A549 (cell line): Measurements from ENCODE around the gene VSTM2B. TPM values are rescaled to one million over a fixed set of nuclear protein-coding genes. Genes with fewer than 3 reads are reported as not detected.

Experiments used
- ATAC-seq, 2 experiments: fragments of 200-7000 bp in 1 of 2; fragments of >200 bp in 1 of 2; cut with Nextera tagmentation in 1 of 2; cut with Tn5 transposase in 1 of 2; 3 replicates each; pipeline versions ENCODE4 v1.8.0 to v1.9.1; 2018 to 2020; ENCODE audit warnings: mild to moderate bottlenecking in 1 of 2, moderate library complexity in 1 of 2
- CTCF ChIA-PET: fragments of 300-600 bp; sonication (Branson Sonifier 250); formaldehyde crosslinking; extraction: SDS; loops from one replicate; lab custom pipeline; 2021; ENCODE audit warnings: antibody characterized with exemption, inconsistent platforms; lab: Yijun Ruan, JAX
- POLR2A ChIA-PET: fragments of 350-600 bp; formaldehyde crosslinking; extraction: SDS; loops from one replicate; lab custom pipeline; 2021; ENCODE audit warnings: antibody characterized with exemption, inconsistent platforms; lab: Yijun Ruan, JAX
- DNase-seq, 2 experiments: peaks; one replicate each; pipeline versions ENCODE4 v3.0.0 to v3.0.0-alpha.2; 2011 to 2016; ENCODE audit warnings: low read depth in 1 of 2, low spot score in 1 of 2
- FAIRE-seq: peaks from 2 replicates; lab custom pipeline; 2011; peaks lifted over from hg19 to GRCh38; lab: Jason Lieb, UNC
- H3K27ac ChIP-seq, 2 experiments: fragments of >200 bp; sonication (Bioruptor Twin); formaldehyde crosslinking; 3 replicates each; pipeline ENCODE4 v1.5.1; 2016 to 2017
- H3K4me1 ChIP-seq: fragments of >200 bp; sonication (Bioruptor Twin); formaldehyde crosslinking; 3 replicates; pipeline ENCODE4 v1.6.1; 2016
- H3K4me2 ChIP-seq: fragments of >200 bp; sonication (Bioruptor Twin); formaldehyde crosslinking; 3 replicates; pipeline ENCODE4 v1.6.1; 2016
- H3K4me3 ChIP-seq: fragments of >200 bp; sonication (Bioruptor Twin); formaldehyde crosslinking; 3 replicates; pipeline ENCODE4 v1.5.1; 2016
- H3K9me3 ChIP-seq: fragments of >200 bp; sonication (Bioruptor Twin); formaldehyde crosslinking; 3 replicates; pipeline ENCODE4 v1.6.1; 2016
- BCL3 ChIP-seq: fragments of >200 bp; sonication (Bioruptor Twin); formaldehyde crosslinking; IDR thresholded peaks from 3 replicates; pipeline ENCODE4 v1.6.1; 2016
- EHMT2 ChIP-seq: fragments of 200-600 bp; sonication (generic); IDR thresholded peaks from 2 replicates; pipeline ENCODE4 v1.6.1; 2016; ENCODE audit warnings: antibody characterized with exemption, low read depth, mild to moderate bottlenecking, moderate library complexity
- EP300 ChIP-seq, 2 experiments: fragments of >200 bp; sonication (Bioruptor Twin); formaldehyde crosslinking; IDR thresholded peaks; 2 replicates in 1 of 2; 3 replicates in 1 of 2; pipeline ENCODE4 v1.6.1; 2016 to 2017
- FOSB ChIP-seq: fragments of 250-450 bp; sonication (Bioruptor Pico); IDR thresholded peaks from 2 replicates; pipeline ENCODE4 v1.5.0; 2020; ENCODE audit warnings: mild to moderate bottlenecking, moderate library complexity
- HEYL ChIP-seq: fragments of 250-450 bp; sonication (Bioruptor Pico); IDR thresholded peaks from 2 replicates; pipeline ENCODE4 v1.8.0; 2021; ENCODE audit warnings: mild to moderate bottlenecking, moderate library complexity
- HOXA7 ChIP-seq: fragments of 250-450 bp; sonication (Bioruptor Pico); IDR thresholded peaks from 2 replicates; pipeline ENCODE4 v1.5.0; 2020; ENCODE audit warnings: mild to moderate bottlenecking, moderate library complexity
- JUN ChIP-seq, 2 experiments: fragments of >200 bp; sonication (Bioruptor Twin); formaldehyde crosslinking; IDR thresholded peaks; 2 replicates in 1 of 2; 3 replicates in 1 of 2; pipeline ENCODE4 v1.6.1; 2016 to 2017
- KDM1A ChIP-seq: fragments of 200-600 bp; sonication (generic); IDR thresholded peaks from 2 replicates; pipeline ENCODE4 v1.6.1; 2016; ENCODE audit warnings: low read depth, mild to moderate bottlenecking
- MAFK ChIP-seq: fragments of 450-650 bp; IDR thresholded peaks from 2 replicates; pipeline ENCODE4 v1.6.1; 2014; ENCODE audit not compliant: partially characterized antibody
- MAZ ChIP-seq: fragments of 150-350 bp; IDR thresholded peaks from 2 replicates; pipeline ENCODE4 v1.6.1; 2014; ENCODE audit warnings: antibody characterized with exemption, low read depth, low read length, borderline replicate concordance
- NR3C1 ChIP-seq: fragments of >200 bp; sonication (Bioruptor Twin); formaldehyde crosslinking; IDR thresholded peaks from 3 replicates; pipeline ENCODE4 v1.6.1; 2017
- SREBF2 ChIP-seq: fragments of 450-650 bp; IDR thresholded peaks from 2 replicates; pipeline ENCODE4 v1.6.1; 2014; ENCODE audit warnings: mild to moderate bottlenecking, moderate library complexity
- ZFP36 ChIP-seq: fragments of 450-650 bp; IDR thresholded peaks from 2 replicates; pipeline ENCODE4 v1.6.1; 2014; ENCODE audit warnings: borderline replicate concordance; ENCODE audit not compliant: partially characterized antibody
- ZSCAN20 ChIP-seq: fragments of 250-450 bp; sonication (Bioruptor Pico); IDR thresholded peaks from 2 replicates; pipeline ENCODE4 v1.8.0; 2022; ENCODE audit warnings: mild to moderate bottlenecking, moderate library complexity
- WGBS: methylation state at CpG from one replicate; pipeline ENCODE4 v1.1.6; 2017; ENCODE audit errors: missing lambda C conversion rate; 5-methylcytosine and 5-hydroxymethylcytosine counted together
- polyA plus RNA-seq, 4 experiments: library from polyadenylated mRNA; depleted of rRNA in 3 of 4; stranded (reverse); fragments of >200 nt; fragmentation: RNase III in 1 of 4; extraction: RNeasy Plus Mini Kit Qiagen cat#74134 plus additional on column Dnase treatment in 1 of 4; gene quantifications; 2 replicates in 3 of 4; 3 replicates in 1 of 4; pipeline ENCODE4 v1.2.3, GENCODE V29; 2011 to 2017

Gene VSTM2B
- polyA plus RNA-seq, 2 of the 4 experiments (the other 2 are of a cell fraction), result not detected

- Histone ChIP-seq H3K4me1 (no peaks in the 10 kb centered on the region), H3K4me2 (no peak overlapping the region), H3K9me3 (0 out of 3 replicates have a peak, but pooled peaks cover 3% of the 10 kb centered on the region), H3K27ac (no peak overlapping the region)
- 44% methylated on average over 5 of the region's 5 CpGs for WGBS
- POLR2A ChIA-PET, result no interaction called here
- FAIRE-seq (no peak), ATAC-seq (no peak)
- TF ChIP-seq FOSB (CRISPR knock-in tag) (no peak), MAZ (no peak), NR3C1 (no peak), HOXA7 (CRISPR knock-in tag) (no peak), JUN (IDR thresholded peaks at IDR 0.05) (no peak), ZSCAN20 (CRISPR knock-in tag) (no peak), HEYL (CRISPR knock-in tag) (no peak), EP300 (IDR thresholded peaks at IDR 0.05) (no peak)
- TF ChIP-seq, all 56 proteins: peak for 0
- H3K4me3 ChIP-seq, result no peak overlapping the region
- no peak for DNase-seq
- CTCF ChIA-PET, result interaction anchor here (0.8 to 3.2 kb wide), 4 partner anchors 10 to 610 kb away, joined by 3 to 15 read pairs (median 4); no protein-coding TSS in a partner anchor
Measured at GRCh38 chr19:29488316-29488715, 37.5 kb upstream of the VSTM2B start.

GRCh38 chr19:29489172-29489951, 36.4 kb upstream of the VSTM2B start:
- Histone ChIP-seq H3K4me2 (no peak overlapping the region), H3K9me3 (0 out of 3 replicates have a peak, but pooled peaks cover 3% of the 10 kb centered on the region), H3K27ac (no peak overlapping the region), H3K4me3 (no peak overlapping the region), H3K4me1 (no peaks in the 10 kb centered on the region)
- 19% methylated on average over 16 of the region's 16 CpGs for WGBS
- FAIRE-seq, result no peak
- ATAC-seq, result no peak
- DNase-seq, result no peak
- CTCF ChIA-PET, result interaction anchor here (0.8 to 3.2 kb wide), 6 partner anchors 11 to 611 kb away, joined by 3 to 15 read pairs (median 4); no protein-coding TSS in a partner anchor
- POLR2A ChIA-PET, result no interaction called here
- no peak for TF ChIP-seq MAFK

GRCh38 chr19:29491491-29491890, 34.3 kb upstream of the VSTM2B start:
- no peak overlapping the region for H3K4me2 ChIP-seq
- H3K4me3 ChIP-seq, result no peak overlapping the region
- DNase-seq (no peak), FAIRE-seq (no peak), ATAC-seq (no peak)
- no peak overlapping the region for H3K27ac ChIP-seq
- no peak for TF ChIP-seq KDM1A
- ChIA-PET POLR2A (interaction anchor here (1.1 kb wide), 1 partner anchor 114 kb away, joined by 3 read pairs; the partner anchor contains the start of gene POP4), CTCF (interaction anchor here (1.0 kb wide), 1 partner anchor 31 kb away, joined by 3 read pairs; no protein-coding TSS in a partner anchor)
- H3K9me3 ChIP-seq, result no peaks in the 10 kb centered on the region
- WGBS, result 34% methylated on average over 3 of the region's 3 CpGs
- no peaks in the 10 kb centered on the region for H3K4me1 ChIP-seq

GRCh38 chr19:29491995-29492577, 33.7 kb upstream of the VSTM2B start:
- Histone ChIP-seq H3K4me2 (no peak overlapping the region), H3K9me3 (no peaks in the 10 kb centered on the region), H3K4me3 (no peak overlapping the region), H3K27ac (no peak overlapping the region), H3K4me1 (no peaks in the 10 kb centered on the region)
- ChIA-PET POLR2A (no interaction called here), CTCF (no interaction called here)
- ATAC-seq (no peak), DNase-seq (no peak), FAIRE-seq (peak; percentile 86)
- no peak for TF ChIP-seq SREBF2
- WGBS, result 21% methylated on average over 7 of the region's 7 CpGs

GRCh38 chr19:29492769-29493168, 33.0 kb upstream of the VSTM2B start:
- TF ChIP-seq EHMT2, result no peak
- no peak for TF ChIP-seq BCL3
- TF ChIP-seq ZFP36, result no peak
- CTCF ChIA-PET, result no interaction called here
- WGBS, result 9% methylated on average over 7 of the region's 7 CpGs
- POLR2A ChIA-PET, result no interaction called here
- no peaks in the 10 kb centered on the region for H3K9me3 ChIP-seq
- H3K4me2 ChIP-seq, result no peak overlapping the region
- FAIRE-seq (no peak), ATAC-seq (no peak), DNase-seq (no peak)
- H3K4me3 ChIP-seq, result no peak overlapping the region
- H3K4me1 ChIP-seq, result no peaks in the 10 kb centered on the region
- no peak overlapping the region for H3K27ac ChIP-seq
